Keratinocyte (primary cell): ENCODE measurements around the gene ID2. TPM values are rescaled to one million over a fixed set of nuclear protein-coding genes. Genes with fewer than 3 reads are reported as not detected.

Experiments used
- DNase-seq: peaks from one replicate; pipeline ENCODE4 v3.0.0-alpha.2; 2011; ENCODE audit warnings: low read depth, missing footprints, low spot score
- FAIRE-seq: peaks from 2 replicates; lab custom pipeline; 2011; peaks lifted over from hg19 to GRCh38; lab: Jason Lieb, UNC
- H2AFZ ChIP-seq: 2 replicates; pipeline ENCODE4 v1.6.0; 2012; ENCODE audit warnings: low read length, control low read depth, inconsistent platforms; ENCODE audit not compliant: control insufficient read depth
- H3K27ac ChIP-seq: 2 replicates; pipeline ENCODE4 v1.5.1; 2011; ENCODE audit warnings: low read length; ENCODE audit not compliant: control insufficient read depth, insufficient read depth
- H3K27me3 ChIP-seq: 3 replicates; pipeline ENCODE4 v1.6.0; 2011; ENCODE audit warnings: low read length; ENCODE audit not compliant: control insufficient read depth, insufficient read depth; ENCODE audit errors: extremely low read depth
- H3K36me3 ChIP-seq, 2 experiments: 2 replicates in 1 of 2; 3 replicates in 1 of 2; pipeline ENCODE4 v1.5.1; 2011; ENCODE audit warnings: low read length in 2 of 2, mild to moderate bottlenecking in 1 of 2; ENCODE audit not compliant: control insufficient read depth in 2 of 2, insufficient read depth in 2 of 2; ENCODE audit errors: extremely low read depth in 1 of 2
- H3K4me1 ChIP-seq: 3 replicates; pipeline ENCODE4 v1.5.1; 2011; ENCODE audit warnings: low read length; ENCODE audit not compliant: control insufficient read depth, insufficient read depth; ENCODE audit errors: extremely low read depth
- H3K4me2 ChIP-seq: 3 replicates; pipeline ENCODE4 v1.6.0; 2011; ENCODE audit warnings: low read depth, low read length; ENCODE audit not compliant: control insufficient read depth, insufficient read depth; ENCODE audit errors: extremely low read depth
- H3K4me3 ChIP-seq, 3 experiments: fragments of 200-600 bp in 1 of 3; sonication (generic) in 1 of 3; 2 replicates in 2 of 3; 3 replicates in 1 of 3; pipeline ENCODE4 v1.5.1; 2011 to 2016; ENCODE audit warnings: low read length in 3 of 3, mild to moderate bottlenecking in 3 of 3, control low read depth in 2 of 3, inconsistent platforms in 1 of 3, low read depth in 1 of 3, mixed read lengths in 1 of 3, mixed run types in 1 of 3, moderate library complexity in 1 of 3; ENCODE audit not compliant: control insufficient read depth in 2 of 3, insufficient read depth in 2 of 3; ENCODE audit errors: extremely low read depth in 1 of 3
- H3K79me2 ChIP-seq: 2 replicates; pipeline ENCODE4 v1.6.0; 2012; ENCODE audit warnings: low read length; ENCODE audit not compliant: control insufficient read depth, insufficient read depth
- H3K9ac ChIP-seq: 3 replicates; pipeline ENCODE4 v1.6.0; 2011; ENCODE audit warnings: low read length; ENCODE audit not compliant: control insufficient read depth, insufficient read depth; ENCODE audit errors: extremely low read depth
- H3K9me1 ChIP-seq: 3 replicates; pipeline ENCODE4 v1.6.0; 2011; ENCODE audit warnings: low read length; ENCODE audit not compliant: control insufficient read depth, insufficient read depth; ENCODE audit errors: extremely low read depth
- H3K9me3 ChIP-seq: 2 replicates; pipeline ENCODE4 v1.5.1; 2012; ENCODE audit warnings: low read depth, low read length; ENCODE audit not compliant: control insufficient read depth
- H4K20me1 ChIP-seq: 3 replicates; pipeline ENCODE4 v1.6.0; 2011; ENCODE audit warnings: low read length; ENCODE audit not compliant: control insufficient read depth, insufficient read depth; ENCODE audit errors: extremely low read depth
- EZH2 ChIP-seq: IDR thresholded peaks from one replicate; pipeline ENCODE4 v1.6.1; 2012; ENCODE audit warnings: inconsistent platforms, mild to moderate bottlenecking, low read length, moderate library complexity
- dilution Hi-C: fragments of 300-500 bp; cut with MboI; formaldehyde crosslinking; loops from one replicate; pipeline ENCODE4 v1.7.0; 2020; ENCODE audit warnings: low sequenced_read_pairs; ENCODE audit not compliant: extremely low pct_ligation_motif_present
- polyA plus RNA-seq, 5 experiments: library from polyadenylated mRNA; depleted of rRNA in 3 of 5; stranded (reverse) in 3 of 5; stranded (forward) in 1 of 5; unstranded in 1 of 5; fragments of >200 nt; gene quantifications; 1 replicate in 1 of 5; 2 replicates in 3 of 5; 3 replicates in 1 of 5; pipeline versions ENCODE4 v1.2.1 to v1.2.3, GENCODE V29; 2011 to 2012; ENCODE audit warnings: missing spikeins in 2 of 5, low read depth in 1 of 5, low replicate concordance in 1 of 5
- TF ChIP-seq, protein P1 (sequence below), 3 experiments: IDR thresholded peaks in 1 of 3; conservative IDR thresholded peaks in 1 of 3; optimal IDR thresholded peaks in 1 of 3; 2 replicates in 2 of 3; 3 replicates in 1 of 3; pipeline versions ENCODE3 to v1.5.1; 2011; ENCODE audit warnings: low read length in 3 of 3, mild to moderate bottlenecking in 3 of 3, moderate library complexity in 2 of 3, control low read depth in 1 of 3, inconsistent platforms in 1 of 3; ENCODE audit not compliant: insufficient read depth in 2 of 3; ENCODE audit errors: extremely low read depth in 1 of 3

ID2 gene
- polyA plus RNA-seq, 1 donor (not counting 4 experiments of a cell fraction or from before 2014, with no cell fraction given) = 6.3 TPM

DNA sequence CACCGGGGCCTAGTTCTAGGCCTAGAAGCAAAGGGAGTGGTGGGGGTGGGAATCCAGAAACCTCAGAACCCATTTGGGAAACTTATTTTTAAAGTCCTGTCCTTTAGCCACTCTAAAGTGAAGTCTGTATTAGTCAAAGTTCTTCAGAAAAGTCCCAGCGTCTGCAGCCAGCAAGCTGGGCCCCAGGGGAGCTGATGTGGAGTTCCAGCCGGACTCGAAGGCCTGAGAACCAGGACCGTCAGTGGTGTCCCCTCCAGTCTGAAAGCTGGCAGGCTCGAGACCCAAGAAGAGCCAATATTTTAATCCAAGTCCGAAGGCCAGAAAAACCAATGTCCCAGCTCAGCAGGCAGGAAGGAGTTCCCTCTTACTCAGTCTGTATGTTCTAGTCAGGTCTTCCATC lies 32.4 kb downstream of the ID2 start:
- H3K27ac ChIP-seq = no peak overlapping the region
- no peak overlapping the region for H3K9ac ChIP-seq
- peaks cover 6% of the 10 kb centered on the region for H3K4me1 ChIP-seq
- dilution Hi-C loops = no loop called here
- no peaks in the 10 kb centered on the region for H3K9me3 ChIP-seq
- H3K4me2 ChIP-seq = no peak overlapping the region
- no peak for DNase-seq
- H3K9me1 ChIP-seq = no peaks in the 10 kb centered on the region
- H4K20me1 ChIP-seq = no peaks in the 10 kb centered on the region
- FAIRE-seq = no peak
- no peak overlapping the region for H2AFZ ChIP-seq
- H3K79me2 ChIP-seq = no peaks in the 10 kb centered on the region
- no peaks in the 10 kb centered on the region for H3K27me3 ChIP-seq
- no peak overlapping the region for H3K4me3 ChIP-seq
- no peaks in the 10 kb centered on the region for H3K36me3 ChIP-seq
- TF ChIP-seq, protein P1, sequence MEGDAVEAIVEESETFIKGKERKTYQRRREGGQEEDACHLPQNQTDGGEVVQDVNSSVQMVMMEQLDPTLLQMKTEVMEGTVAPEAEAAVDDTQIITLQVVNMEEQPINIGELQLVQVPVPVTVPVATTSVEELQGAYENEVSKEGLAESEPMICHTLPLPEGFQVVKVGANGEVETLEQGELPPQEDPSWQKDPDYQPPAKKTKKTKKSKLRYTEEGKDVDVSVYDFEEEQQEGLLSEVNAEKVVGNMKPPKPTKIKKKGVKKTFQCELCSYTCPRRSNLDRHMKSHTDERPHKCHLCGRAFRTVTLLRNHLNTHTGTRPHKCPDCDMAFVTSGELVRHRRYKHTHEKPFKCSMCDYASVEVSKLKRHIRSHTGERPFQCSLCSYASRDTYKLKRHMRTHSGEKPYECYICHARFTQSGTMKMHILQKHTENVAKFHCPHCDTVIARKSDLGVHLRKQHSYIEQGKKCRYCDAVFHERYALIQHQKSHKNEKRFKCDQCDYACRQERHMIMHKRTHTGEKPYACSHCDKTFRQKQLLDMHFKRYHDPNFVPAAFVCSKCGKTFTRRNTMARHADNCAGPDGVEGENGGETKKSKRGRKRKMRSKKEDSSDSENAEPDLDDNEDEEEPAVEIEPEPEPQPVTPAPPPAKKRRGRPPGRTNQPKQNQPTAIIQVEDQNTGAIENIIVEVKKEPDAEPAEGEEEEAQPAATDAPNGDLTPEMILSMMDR (optimal IDR thresholded peaks at IDR 0.05 in 1 of 3, IDR thresholded peaks at IDR 0.05 in 1 of 3, conservative IDR thresholded peaks at IDR 0.05 in 1 of 3; ENCODE audit: extremely low read depth in 1 of 3, insufficient read depth in 2 of 3, low read length in 3 of 3) = no peak
- no peak for TF ChIP-seq EZH2

DNA sequence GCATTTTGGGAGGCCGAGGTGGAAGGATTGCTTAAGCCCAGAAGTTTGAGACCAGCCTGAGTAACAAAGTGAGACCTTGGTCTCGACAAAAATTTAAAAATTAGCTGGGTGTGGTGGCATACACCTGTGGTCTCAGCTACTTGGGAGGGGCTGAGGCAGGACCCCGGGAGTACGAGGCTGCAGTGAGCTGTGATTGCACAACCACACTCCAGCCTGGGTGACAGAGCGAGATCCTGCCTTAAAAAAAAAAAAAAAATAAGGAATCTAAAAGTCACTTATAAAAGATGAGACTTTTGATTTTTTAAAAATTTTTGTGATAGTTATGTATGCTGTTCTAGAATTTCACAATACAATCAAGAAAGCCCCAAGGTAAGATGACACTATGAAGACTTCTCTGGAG lies 33.1 kb downstream of the ID2 start:
- Histone ChIP-seq H2AFZ (no peak overlapping the region), H3K4me3 (no peak overlapping the region), H3K79me2 (no peaks in the 10 kb centered on the region), H3K4me2 (no peak overlapping the region), H3K9me3 (no peaks in the 10 kb centered on the region), H3K9me1 (no peaks in the 10 kb centered on the region), H3K9ac (no peak overlapping the region), H3K4me1 (peaks cover 6% of the 10 kb centered on the region), H4K20me1 (no peaks in the 10 kb centered on the region), H3K27me3 (no peaks in the 10 kb centered on the region), H3K27ac (no peak overlapping the region), H3K36me3 (no peaks in the 10 kb centered on the region)
- TF ChIP-seq, protein P1 (optimal IDR thresholded peaks at IDR 0.05 in 1 of 3, IDR thresholded peaks at IDR 0.05 in 1 of 3, conservative IDR thresholded peaks at IDR 0.05 in 1 of 3; ENCODE audit: extremely low read depth in 1 of 3, insufficient read depth in 2 of 3, low read length in 3 of 3) = no peak
- FAIRE-seq = no peak
- dilution Hi-C loops = no loop called here
- DNase-seq = no peak
